Prostate gland (tissue), 2 donors: Measurements from ENCODE around the gene NEK4. TPM values are rescaled to one million over a fixed set of nuclear protein-coding genes. Genes with fewer than 3 reads are reported as not detected.
"Not testable (repeated sequence)": the region's sequence is repeated elsewhere in the genome, so short reads cannot be mapped to it uniquely, and the experiment has no call there.

Experiments
- DNase-seq: peaks from one replicate; pipeline ENCODE4 v3.0.0-alpha.2; 2019; ENCODE audit warnings: low spot score
- H3K27ac ChIP-seq, 2 donors: fragments of 200-600 bp; sonication (generic); 2 replicates each; pipeline ENCODE4 v1.5.1; 2017 to 2019
- H3K27me3 ChIP-seq: fragments of 200-600 bp; sonication (generic); replicated peaks from 2 replicates; pipeline ENCODE4 v1.5.1; 2019; ENCODE audit not compliant: insufficient read depth
- H3K36me3 ChIP-seq, 2 donors: fragments of 200-600 bp; sonication (generic); 1 replicate in 1 of 2; 2 replicates in 1 of 2; pipeline versions ENCODE4 v1.5.1 to v1.8.1; 2017 to 2019
- H3K4me1 ChIP-seq: fragments of 200-600 bp; sonication (generic); replicated peaks from 2 replicates; pipeline ENCODE4 v1.5.1; 2019
- H3K4me3 ChIP-seq, 2 donors: fragments of 200-600 bp; sonication (generic); 2 replicates each; pipeline ENCODE4 v1.5.1; 2017 to 2019
- H3K9me3 ChIP-seq: fragments of 200-600 bp; sonication (generic); 2 replicates; pipeline ENCODE4 v1.5.1; 2017
- POLR2A ChIP-seq: fragments of 450-650 bp; IDR thresholded peaks from one replicate; pipeline ENCODE4 v1.6.1; 2016; ENCODE audit warnings: antibody characterized with exemption, mild to moderate bottlenecking
- POLR2AphosphoS5 ChIP-seq: sonication (generic); formaldehyde crosslinking; IDR thresholded peaks from one replicate; pipeline ENCODE4 v1.6.1; 2017; ENCODE audit warnings: antibody characterized with exemption
- WGBS: methylation state at CpG from one replicate; pipeline ENCODE4 v1.1.5; 2018; 5-methylcytosine and 5-hydroxymethylcytosine counted together
- intact Hi-C: fragments of 100-400 bp; cut with DNase I; formaldehyde crosslinking; loops from one replicate; pipeline ENCODE4 v1.14.2; 2022
- total RNA-seq, 2 donors: library from RNA; depleted of rRNA; stranded (reverse); fragments of >200 nt; gene quantifications; one replicate each; pipeline ENCODE4 v1.1.0, GENCODE V29; 2016
- TF ChIP-seq, protein P1 (sequence below), 4 experiments: fragments of 200-600 bp in 2 of 4; fragments of 450-650 bp in 2 of 4; sonication (generic) in 2 of 4; IDR thresholded peaks; 1 replicate in 3 of 4; 2 replicates in 1 of 4; pipeline ENCODE4 v1.5.1; 2016 to 2019; ENCODE audit warnings: antibody characterized with exemption in 4 of 4, mild to moderate bottlenecking in 2 of 4, moderate library complexity in 2 of 4

Gene NEK4
- total RNA-seq, 2 donors from 2014 or later: 24.5 to 49.9 TPM

DNA sequence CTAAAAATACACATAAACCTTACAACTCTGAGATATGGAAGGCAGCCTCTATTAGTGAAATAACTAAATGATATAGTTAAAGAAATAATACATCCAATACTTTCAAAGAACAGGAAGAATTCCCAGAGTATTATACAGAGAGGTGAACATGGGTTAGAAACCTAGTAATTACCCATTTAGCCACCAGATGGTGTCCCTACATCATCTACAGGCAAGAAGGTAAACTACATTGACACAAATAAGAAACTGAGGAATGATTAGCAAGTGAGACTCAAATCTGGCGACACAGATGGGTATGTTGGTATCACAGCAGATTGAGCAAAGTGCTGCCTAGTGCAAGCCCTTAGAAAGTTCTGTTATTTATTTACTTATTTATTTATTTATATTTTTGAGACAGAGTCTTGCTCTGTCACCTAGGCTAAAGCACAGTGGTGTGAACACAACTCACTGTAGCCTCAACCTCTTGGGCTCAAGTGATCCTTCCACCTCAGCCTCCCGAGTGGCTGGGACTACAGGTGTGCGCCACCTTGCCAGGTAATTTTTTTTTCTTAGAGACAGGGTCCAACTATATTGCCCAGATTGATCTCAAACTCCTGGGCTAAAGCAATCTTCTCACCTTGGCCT lies 28.2 kb downstream of the NEK4 start:
- H3K4me1 ChIP-seq: no peaks in the 10 kb centered on the region
- H3K4me3 ChIP-seq: no peak overlapping the region
- H3K36me3 ChIP-seq: peaks cover 6 to 9% of the 10 kb centered on the region in 2 donors
- intact Hi-C loops: loop anchor here (10.0 kb wide), 1 partner anchor 192 kb away; no protein-coding TSS in a partner anchor
- TF ChIP-seq POLR2A: no peak
- TF ChIP-seq, protein P1, sequence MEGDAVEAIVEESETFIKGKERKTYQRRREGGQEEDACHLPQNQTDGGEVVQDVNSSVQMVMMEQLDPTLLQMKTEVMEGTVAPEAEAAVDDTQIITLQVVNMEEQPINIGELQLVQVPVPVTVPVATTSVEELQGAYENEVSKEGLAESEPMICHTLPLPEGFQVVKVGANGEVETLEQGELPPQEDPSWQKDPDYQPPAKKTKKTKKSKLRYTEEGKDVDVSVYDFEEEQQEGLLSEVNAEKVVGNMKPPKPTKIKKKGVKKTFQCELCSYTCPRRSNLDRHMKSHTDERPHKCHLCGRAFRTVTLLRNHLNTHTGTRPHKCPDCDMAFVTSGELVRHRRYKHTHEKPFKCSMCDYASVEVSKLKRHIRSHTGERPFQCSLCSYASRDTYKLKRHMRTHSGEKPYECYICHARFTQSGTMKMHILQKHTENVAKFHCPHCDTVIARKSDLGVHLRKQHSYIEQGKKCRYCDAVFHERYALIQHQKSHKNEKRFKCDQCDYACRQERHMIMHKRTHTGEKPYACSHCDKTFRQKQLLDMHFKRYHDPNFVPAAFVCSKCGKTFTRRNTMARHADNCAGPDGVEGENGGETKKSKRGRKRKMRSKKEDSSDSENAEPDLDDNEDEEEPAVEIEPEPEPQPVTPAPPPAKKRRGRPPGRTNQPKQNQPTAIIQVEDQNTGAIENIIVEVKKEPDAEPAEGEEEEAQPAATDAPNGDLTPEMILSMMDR (IDR thresholded peaks at IDR 0.05): peak in 3 of 4 experiments; percentile 38 to 60 (median 52)
- H3K27me3 ChIP-seq: no peaks in the 10 kb centered on the region
- no peak for DNase-seq
- WGBS: 92% methylated on average over 3 of the region's 3 CpGs
- H3K9me3 ChIP-seq: no peaks in the 10 kb centered on the region
- no peak overlapping the region for H3K27ac ChIP-seq

DNA sequence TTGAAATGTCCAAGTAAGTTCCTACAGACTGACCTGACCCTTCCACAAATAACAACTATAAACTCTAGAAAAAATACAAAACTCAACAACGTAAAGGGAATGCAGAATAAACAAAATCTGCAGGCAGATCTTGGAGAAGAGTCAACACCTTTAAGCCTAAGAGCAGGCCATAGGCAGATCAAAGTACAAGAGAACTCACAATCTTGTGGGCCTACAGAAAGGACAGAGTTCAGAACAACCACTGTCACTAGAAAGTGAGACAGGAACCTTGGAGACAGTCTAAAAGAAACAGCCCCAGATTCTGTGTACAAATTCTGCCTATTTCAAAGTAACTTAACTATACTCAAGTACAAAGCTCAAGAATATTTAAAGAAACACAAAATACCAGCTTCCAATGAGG lies 31.0 kb downstream of the NEK4 start:
- TF ChIP-seq POLR2AphosphoS5: no peak
- TF ChIP-seq, protein P1 (IDR thresholded peaks at IDR 0.05): no peak
- TF ChIP-seq POLR2A: no peak
- 76% methylated on average over 1 of the region's 1 CpG for WGBS

DNA sequence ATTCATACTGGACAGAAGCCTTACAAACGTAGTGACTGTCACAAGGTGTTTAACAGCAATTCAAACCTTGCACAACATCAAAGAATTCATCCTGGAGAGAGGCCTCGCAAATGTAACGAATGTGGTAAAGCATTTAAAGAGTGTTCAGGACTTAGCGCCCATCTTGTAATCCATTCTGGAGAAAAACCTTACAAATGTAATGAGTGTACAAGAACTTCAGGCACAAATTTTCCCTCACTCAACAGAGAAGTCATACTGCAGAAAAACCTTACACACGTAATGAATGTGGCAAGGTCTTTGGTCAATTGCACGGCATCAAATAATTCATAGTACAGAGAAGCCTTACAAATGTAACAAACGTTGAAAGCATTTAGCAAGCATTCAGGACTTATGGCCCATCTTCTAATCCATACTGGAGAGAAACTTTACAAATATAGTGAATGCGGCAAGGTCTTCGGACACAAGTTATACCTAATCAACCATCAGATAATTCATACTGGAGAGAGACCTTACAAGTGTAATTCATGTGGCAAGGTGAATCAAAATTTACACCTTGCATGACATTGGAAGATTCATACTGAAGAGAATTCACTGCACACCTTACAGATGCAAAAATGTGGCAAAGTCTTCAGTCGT lies 37.4 kb downstream of the NEK4 start:
- Histone ChIP-seq H3K9me3 (no peaks in the 10 kb centered on the region), H3K27me3 (no peaks in the 10 kb centered on the region), H3K36me3 (peaks cover 0 to 6% of the 10 kb centered on the region in 2 donors), H3K27ac (no peak overlapping the region), H3K4me1 (no peaks in the 10 kb centered on the region), H3K4me3 (no peak overlapping the region)
- DNase-seq: no peak
- intact Hi-C loops: no loop called here
- 91% methylated on average over 10 of the region's 10 CpGs for WGBS
- TF ChIP-seq POLR2AphosphoS5: no peak
- TF ChIP-seq, protein P1 (IDR thresholded peaks at IDR 0.05): no peak
- no peak for TF ChIP-seq POLR2A

More for the DNA sequence above, 31.0 kb downstream of the NEK4 start:
- Histone ChIP-seq H3K27ac (no peak overlapping the region), H3K36me3 (peaks cover 0 to 12% of the 10 kb centered on the region in 2 donors), H3K27me3 (no peaks in the 10 kb centered on the region), H3K4me1 (no peaks in the 10 kb centered on the region), H3K9me3 (no peaks in the 10 kb centered on the region), H3K4me3 (no peak overlapping the region)
- intact Hi-C loops: loop anchor here (2.0 to 10.0 kb wide), 2 partner anchors 195 to 333 kb away; no protein-coding TSS in a partner anchor
- no peak for DNase-seq

DNA sequence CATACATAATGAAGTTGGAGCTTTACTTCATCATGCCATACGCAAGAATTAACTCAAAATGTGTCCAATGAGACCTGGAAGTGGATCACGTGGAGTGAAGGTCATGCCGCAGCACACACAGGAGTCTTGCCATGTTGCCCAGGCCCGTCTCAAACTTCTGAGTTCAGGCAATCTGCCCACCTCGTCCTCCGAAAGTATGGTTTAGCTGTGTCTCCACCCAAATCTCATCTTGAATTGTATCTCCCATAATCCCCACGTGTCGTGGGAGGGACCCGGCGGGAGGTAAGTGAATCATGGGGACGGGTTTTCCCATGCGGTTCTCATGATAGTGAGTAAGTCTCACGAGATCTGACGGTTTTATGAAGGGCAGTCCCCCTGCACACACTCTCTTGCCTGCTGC lies 39.1 kb downstream of the NEK4 start:
- Histone ChIP-seq H3K27me3 (no peaks in the 10 kb centered on the region), H3K4me1 (no peaks in the 10 kb centered on the region), H3K9me3 (no peaks in the 10 kb centered on the region), H3K36me3 (peaks cover 0 to 6% of the 10 kb centered on the region in 2 donors), H3K27ac (no peak overlapping the region), H3K4me3 (no peak overlapping the region)
- TF ChIP-seq POLR2A: no peak
- intact Hi-C loops: no loop called here
- WGBS: 97% methylated on average over 14 of the region's 14 CpGs
- DNase-seq: no peak

DNA sequence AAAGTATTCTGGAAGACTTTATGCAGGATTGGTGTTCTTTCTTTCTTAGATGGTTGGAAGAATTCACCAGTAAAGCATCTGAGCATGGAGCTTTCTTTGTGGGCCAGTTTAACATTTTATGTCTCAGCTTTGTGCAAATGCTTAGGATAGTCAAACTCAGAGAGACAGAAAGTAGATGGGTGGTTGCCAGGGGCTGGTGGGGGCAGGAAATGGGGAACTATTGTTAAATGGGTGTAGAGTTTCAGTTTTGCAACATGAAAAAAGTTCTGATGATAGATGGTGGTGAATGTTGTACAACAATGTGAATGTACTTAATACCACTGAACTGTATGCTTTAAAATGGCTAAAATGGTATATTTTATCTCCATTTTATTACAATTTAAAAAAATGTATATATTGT lies 40.1 kb downstream of the NEK4 start:
- intact Hi-C loops: no loop called here
- Histone ChIP-seq H3K36me3 (peaks cover 0 to 3% of the 10 kb centered on the region in 2 donors), H3K4me1 (no peaks in the 10 kb centered on the region), H3K27ac (no peak overlapping the region), H3K4me3 (no peak overlapping the region), H3K9me3 (no peaks in the 10 kb centered on the region), H3K27me3 (no peaks in the 10 kb centered on the region)
- DNase-seq: no peak
- TF ChIP-seq, protein P1 (IDR thresholded peaks at IDR 0.05): no peak
- TF ChIP-seq POLR2AphosphoS5: no peak
- no peak for TF ChIP-seq POLR2A

DNA sequence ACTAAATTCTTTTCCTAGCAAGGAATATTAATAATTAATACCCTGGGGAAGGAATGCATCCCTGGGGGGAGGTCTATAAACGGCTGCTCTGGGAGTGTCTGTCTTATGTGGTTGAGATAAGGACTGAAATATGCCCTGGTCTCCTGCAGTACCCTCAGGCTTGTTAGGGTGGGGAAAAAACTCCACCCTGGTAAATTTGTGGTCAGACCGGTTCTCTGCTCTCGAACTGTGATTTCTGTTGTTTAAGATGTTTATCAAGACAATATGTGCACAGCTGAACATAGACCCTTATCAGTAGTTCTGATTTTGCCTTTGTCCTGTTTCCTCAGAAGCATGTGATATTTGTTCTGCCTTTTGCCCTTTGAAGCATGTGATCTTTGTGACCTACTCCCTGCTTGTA lies 42.0 kb downstream of the NEK4 start:
- H3K27me3 ChIP-seq, intact Hi-C loops, H3K36me3 ChIP-seq: not testable (repeated sequence)

More for the DNA sequence above, 42.0 kb downstream of the NEK4 start:
- H3K4me1 ChIP-seq, H3K4me3 ChIP-seq, H3K9me3 ChIP-seq, H3K27ac ChIP-seq, DNase-seq: not testable (repeated sequence)
- 64% methylated on average over 3 of the region's 3 CpGs for WGBS
